ENCODE data around the gene SYNRG.
A peak's percentile ranks its signal among the peaks of the same experiment; 100 is the strongest.

Gene SYNRG, protein sequence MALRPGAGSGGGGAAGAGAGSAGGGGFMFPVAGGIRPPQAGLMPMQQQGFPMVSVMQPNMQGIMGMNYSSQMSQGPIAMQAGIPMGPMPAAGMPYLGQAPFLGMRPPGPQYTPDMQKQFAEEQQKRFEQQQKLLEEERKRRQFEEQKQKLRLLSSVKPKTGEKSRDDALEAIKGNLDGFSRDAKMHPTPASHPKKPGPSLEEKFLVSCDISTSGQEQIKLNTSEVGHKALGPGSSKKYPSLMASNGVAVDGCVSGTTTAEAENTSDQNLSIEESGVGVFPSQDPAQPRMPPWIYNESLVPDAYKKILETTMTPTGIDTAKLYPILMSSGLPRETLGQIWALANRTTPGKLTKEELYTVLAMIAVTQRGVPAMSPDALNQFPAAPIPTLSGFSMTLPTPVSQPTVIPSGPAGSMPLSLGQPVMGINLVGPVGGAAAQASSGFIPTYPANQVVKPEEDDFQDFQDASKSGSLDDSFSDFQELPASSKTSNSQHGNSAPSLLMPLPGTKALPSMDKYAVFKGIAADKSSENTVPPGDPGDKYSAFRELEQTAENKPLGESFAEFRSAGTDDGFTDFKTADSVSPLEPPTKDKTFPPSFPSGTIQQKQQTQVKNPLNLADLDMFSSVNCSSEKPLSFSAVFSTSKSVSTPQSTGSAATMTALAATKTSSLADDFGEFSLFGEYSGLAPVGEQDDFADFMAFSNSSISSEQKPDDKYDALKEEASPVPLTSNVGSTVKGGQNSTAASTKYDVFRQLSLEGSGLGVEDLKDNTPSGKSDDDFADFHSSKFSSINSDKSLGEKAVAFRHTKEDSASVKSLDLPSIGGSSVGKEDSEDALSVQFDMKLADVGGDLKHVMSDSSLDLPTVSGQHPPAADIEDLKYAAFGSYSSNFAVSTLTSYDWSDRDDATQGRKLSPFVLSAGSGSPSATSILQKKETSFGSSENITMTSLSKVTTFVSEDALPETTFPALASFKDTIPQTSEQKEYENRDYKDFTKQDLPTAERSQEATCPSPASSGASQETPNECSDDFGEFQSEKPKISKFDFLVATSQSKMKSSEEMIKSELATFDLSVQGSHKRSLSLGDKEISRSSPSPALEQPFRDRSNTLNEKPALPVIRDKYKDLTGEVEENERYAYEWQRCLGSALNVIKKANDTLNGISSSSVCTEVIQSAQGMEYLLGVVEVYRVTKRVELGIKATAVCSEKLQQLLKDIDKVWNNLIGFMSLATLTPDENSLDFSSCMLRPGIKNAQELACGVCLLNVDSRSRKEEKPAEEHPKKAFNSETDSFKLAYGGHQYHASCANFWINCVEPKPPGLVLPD (N-terminal part only)

DNA sequence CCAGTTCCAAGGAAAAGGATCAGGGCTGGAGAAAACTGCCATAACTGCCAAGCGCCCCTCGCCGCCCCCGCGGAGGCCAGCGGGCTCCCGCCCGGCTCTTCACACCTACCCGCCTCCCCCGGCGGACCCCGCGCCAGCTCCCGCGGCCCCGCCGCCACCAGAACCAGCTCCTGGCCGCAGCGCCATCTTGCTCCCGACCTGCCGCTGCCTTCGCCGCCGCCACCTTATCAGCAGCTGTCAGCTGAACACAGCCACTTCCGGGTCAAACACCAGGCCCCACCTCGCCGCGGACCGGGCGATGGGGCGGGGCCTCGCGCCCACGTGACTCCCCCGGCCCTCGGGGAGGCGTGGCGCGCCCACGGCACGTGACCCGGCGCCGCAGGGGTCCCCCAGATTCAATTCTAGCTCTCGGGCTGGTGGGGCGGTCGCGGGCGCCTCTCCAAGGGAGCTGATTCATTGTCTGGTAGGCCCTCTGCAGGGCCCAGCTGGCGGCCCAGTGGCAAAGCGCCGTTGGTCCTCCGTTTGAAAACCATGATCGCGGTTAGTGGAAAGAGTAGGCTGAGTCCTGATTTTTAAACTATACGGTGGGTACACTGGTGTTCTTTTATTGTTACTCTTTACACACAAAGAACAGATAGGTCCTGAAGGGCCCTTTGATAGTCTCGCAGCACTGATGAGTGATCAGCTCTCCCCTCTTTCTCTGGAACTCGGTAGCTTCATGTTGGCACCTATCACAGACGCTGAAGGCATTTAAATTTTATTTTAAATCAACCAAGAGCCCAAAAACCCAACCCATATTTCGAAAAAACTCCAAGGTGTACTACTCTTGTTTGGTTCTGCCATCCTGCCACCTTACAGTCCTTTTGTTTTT, at the start of gene SYNRG:
Gene SYNRG, minus strand, starts transcription at position 249 of the 871 bp plus-strand sequence. Its CDS starts 63 bp downstream, at position 186.
- TF ChIP-seq POLR2AphosphoS5 (IDR thresholded peaks at IDR 0.05; ENCODE audit: borderline replicate concordance, low read depth, low read length), result peak; percentile 86
- no peak for TF ChIP-seq EZH2 (IDR thresholded peaks at IDR 0.05)
- Histone ChIP-seq H3K27ac (peak within 1 kb of the TSS; percentile 92), H3K9ac (ENCODE audit: insufficient read length) (peak within 1 kb of the TSS; percentile 90), H3K36me3 (ENCODE audit: insufficient read depth, low read length) (peaks cover 35% of the 10 kb centered on the region), H3K9me3 (ENCODE audit: low read depth, low read length) (no peaks in the 10 kb centered on the region), H3K4me3 (peak within 1 kb of the TSS; percentile 85)
- peak; percentile 66 for DNase-seq (ENCODE audit: low read depth, low spot score)

DNA sequence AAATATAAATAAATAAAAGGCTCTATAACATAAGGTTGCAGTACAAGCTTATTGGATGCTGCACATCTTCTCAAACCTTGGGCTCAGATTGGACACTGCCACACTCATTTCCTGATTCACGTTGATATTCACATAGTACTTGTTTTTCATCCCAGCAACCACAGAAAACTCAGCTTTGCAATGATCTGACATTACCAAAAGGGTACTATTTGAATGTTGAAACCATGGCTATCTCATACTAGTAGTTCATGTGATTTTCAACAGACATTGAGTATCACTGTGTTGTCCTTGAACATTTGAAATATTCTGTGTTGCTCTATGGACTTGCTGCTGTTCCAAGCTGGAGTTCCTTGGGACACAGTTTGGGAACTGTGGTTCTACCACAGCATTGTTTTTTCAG, 48.0 kb upstream of the SYNRG start:
- Histone ChIP-seq H3K9me3 (ENCODE audit: low read depth, low read length) (no peaks in the 10 kb centered on the region), H3K4me3 (no peak overlapping the region), H3K9ac (ENCODE audit: insufficient read length) (no peak overlapping the region), H3K27ac (no peak overlapping the region), H3K36me3 (ENCODE audit: insufficient read depth, low read length) (no peaks in the 10 kb centered on the region)
- TF ChIP-seq EZH2 (IDR thresholded peaks at IDR 0.05) (no peak), FOXP2 (optimal IDR thresholded peaks at IDR 0.05; ENCODE audit: control extremely low read depth, extremely low read length, insufficient read depth) (no peak), POLR2AphosphoS5 (IDR thresholded peaks at IDR 0.05; ENCODE audit: borderline replicate concordance, low read depth, low read length) (no peak)
- DNase-seq (ENCODE audit: low read depth, low spot score), result no peak

DNA sequence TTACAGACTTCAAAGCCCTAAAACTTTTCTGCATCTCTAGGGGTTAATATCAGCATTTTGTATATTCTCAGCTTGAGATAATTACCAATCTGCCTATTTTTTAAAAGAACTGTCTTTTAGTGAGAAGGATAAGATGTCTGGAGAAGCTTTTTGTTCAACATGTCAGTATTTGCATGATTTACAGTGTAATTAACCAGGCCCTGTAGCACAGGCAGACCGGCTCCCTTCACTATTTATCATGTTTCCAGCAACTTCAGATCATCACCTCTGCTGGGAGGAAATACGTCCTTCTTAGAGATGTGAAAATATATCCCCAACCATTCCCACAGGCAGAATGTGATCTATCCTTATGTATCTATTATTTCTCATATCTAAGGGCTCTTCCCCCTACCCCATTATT, 42.6 kb upstream of the SYNRG start:
- no peak overlapping the region for H3K4me3 ChIP-seq
- no peak for TF ChIP-seq POLR2AphosphoS5 (IDR thresholded peaks at IDR 0.05; ENCODE audit: borderline replicate concordance, low read depth, low read length)
- TF ChIP-seq FOXP2 (optimal IDR thresholded peaks at IDR 0.05; ENCODE audit: control extremely low read depth, extremely low read length, insufficient read depth), result no peak
- no peak for TF ChIP-seq EZH2 (IDR thresholded peaks at IDR 0.05)
- DNase-seq (ENCODE audit: low read depth, low spot score), result no peak
- no peak overlapping the region for H3K27ac ChIP-seq
- no peaks in the 10 kb centered on the region for H3K9me3 ChIP-seq (ENCODE audit: low read depth, low read length)
- no peaks in the 10 kb centered on the region for H3K36me3 ChIP-seq (ENCODE audit: insufficient read depth, low read length)
- H3K9ac ChIP-seq (ENCODE audit: insufficient read length), result no peak overlapping the region

DNA sequence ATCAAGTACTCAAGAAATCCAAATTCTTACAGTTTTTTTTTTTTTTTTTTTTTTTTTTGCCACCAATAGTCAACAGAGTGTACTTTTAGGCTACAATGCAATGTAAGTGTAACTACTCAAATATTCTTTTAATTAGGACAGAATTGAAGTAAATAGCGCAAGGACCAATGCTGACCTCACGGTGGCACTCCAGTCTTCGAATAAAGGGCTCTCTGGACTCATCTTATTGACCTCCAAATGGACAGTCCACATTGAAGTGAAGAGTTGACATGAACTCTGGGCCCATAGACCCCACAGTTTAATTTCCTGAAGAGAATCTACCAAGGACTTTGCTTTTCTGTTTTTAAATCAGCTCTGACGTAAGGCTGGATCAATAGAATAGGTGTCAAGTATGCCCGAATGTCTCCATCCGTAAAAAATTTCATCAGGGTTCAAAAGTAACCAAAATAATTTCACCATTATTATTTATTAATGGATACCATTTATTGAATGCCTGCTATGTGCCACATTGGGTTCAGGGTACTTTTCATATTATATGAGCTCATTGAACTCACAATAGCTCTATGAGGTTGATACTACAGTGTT, 41.3 kb upstream of the SYNRG start:
- DNase-seq (ENCODE audit: low read depth, low spot score), result no peak
- Histone ChIP-seq H3K9ac (ENCODE audit: insufficient read length) (no peak overlapping the region), H3K9me3 (ENCODE audit: low read depth, low read length) (no peaks in the 10 kb centered on the region), H3K36me3 (ENCODE audit: insufficient read depth, low read length) (no peaks in the 10 kb centered on the region), H3K4me3 (no peak overlapping the region), H3K27ac (no peak overlapping the region)
- TF ChIP-seq EZH2 (IDR thresholded peaks at IDR 0.05) (no peak), FOXP2 (optimal IDR thresholded peaks at IDR 0.05; ENCODE audit: control extremely low read depth, extremely low read length, insufficient read depth) (no peak), POLR2AphosphoS5 (IDR thresholded peaks at IDR 0.05; ENCODE audit: borderline replicate concordance, low read depth, low read length) (no peak)

DNA sequence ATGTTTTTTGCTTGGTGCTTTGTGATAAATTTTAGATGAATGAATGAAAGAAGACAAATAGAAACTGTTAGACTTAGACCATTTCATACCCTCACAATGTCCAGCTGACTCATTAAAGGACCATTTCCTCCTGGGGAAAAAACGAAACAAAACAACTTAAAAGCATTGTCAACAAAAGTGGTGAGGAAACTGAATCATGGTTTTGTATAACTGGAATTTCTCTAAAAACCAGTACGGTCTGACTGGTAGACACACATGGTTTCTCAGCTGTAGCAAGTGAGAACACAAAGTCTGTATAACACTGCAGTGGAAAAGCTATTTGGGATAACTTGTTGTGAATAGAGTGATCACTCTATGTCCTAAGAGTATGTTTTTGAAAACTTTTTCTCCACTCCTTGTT, 39.3 kb upstream of the SYNRG start:
- TF ChIP-seq FOXP2 (optimal IDR thresholded peaks at IDR 0.05; ENCODE audit: control extremely low read depth, extremely low read length, insufficient read depth) (no peak), EZH2 (IDR thresholded peaks at IDR 0.05) (no peak), POLR2AphosphoS5 (IDR thresholded peaks at IDR 0.05; ENCODE audit: borderline replicate concordance, low read depth, low read length) (no peak)
- no peaks in the 10 kb centered on the region for H3K36me3 ChIP-seq (ENCODE audit: insufficient read depth, low read length)
- H3K9me3 ChIP-seq (ENCODE audit: low read depth, low read length), result no peaks in the 10 kb centered on the region
- no peak for DNase-seq (ENCODE audit: low read depth, low spot score)
- H3K4me3 ChIP-seq, result no peak overlapping the region
- no peak overlapping the region for H3K27ac ChIP-seq
- no peak overlapping the region for H3K9ac ChIP-seq (ENCODE audit: insufficient read length)

DNA sequence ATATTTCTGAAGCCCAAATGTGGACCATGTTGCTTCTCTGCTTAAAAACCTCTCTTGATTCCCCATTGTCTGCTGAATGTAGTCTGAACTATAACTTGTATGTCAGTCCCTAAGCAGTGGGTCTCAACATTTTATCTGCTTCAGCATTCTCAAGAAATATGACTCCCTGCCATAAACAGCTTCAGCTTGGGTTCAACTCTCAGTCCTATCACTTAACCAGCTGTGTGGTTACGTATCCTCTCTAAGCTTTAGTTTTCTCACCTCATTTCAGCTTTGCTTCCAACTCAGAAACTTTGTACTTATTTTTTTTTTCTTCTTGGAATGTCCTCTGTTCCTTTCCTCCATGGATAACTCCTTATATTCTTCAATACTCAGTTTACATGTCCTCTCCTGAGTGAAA, 38.6 kb upstream of the SYNRG start:
- TF ChIP-seq POLR2AphosphoS5 (IDR thresholded peaks at IDR 0.05; ENCODE audit: borderline replicate concordance, low read depth, low read length), result no peak
- Histone ChIP-seq H3K9ac (ENCODE audit: insufficient read length) (no peak overlapping the region), H3K36me3 (ENCODE audit: insufficient read depth, low read length) (no peaks in the 10 kb centered on the region), H3K4me3 (no peak overlapping the region), H3K27ac (no peak overlapping the region), H3K9me3 (ENCODE audit: low read depth, low read length) (no peaks in the 10 kb centered on the region)
- no peak for DNase-seq (ENCODE audit: low read depth, low spot score)

DNA sequence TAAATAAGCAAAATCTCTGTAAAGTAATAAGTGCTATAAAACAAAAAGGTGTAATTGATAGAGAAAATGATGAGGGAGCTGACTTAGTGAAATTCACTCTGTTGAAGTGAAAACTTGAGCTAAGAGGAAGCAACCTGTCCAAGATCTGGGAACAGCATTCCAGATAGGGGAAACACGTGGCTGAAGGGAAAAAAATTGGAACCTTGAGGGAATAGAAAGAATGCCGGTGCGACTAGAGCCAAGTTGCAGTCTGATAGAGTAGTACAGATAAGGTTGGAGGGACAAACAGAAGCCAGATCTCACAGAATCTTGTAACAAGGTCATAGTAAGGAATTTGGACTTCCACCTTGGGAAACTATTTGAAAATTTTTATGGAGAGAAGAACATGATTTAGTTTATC, 34.7 kb upstream of the SYNRG start:
- no peak for TF ChIP-seq FOXP2 (optimal IDR thresholded peaks at IDR 0.05; ENCODE audit: control extremely low read depth, extremely low read length, insufficient read depth)
- TF ChIP-seq EZH2 (IDR thresholded peaks at IDR 0.05), result no peak
- no peak for TF ChIP-seq POLR2AphosphoS5 (IDR thresholded peaks at IDR 0.05; ENCODE audit: borderline replicate concordance, low read depth, low read length)
- peak overlapping the region; percentile 95 for H3K9ac ChIP-seq (ENCODE audit: insufficient read length)
- H3K27ac ChIP-seq, result no peak overlapping the region
- no peaks in the 10 kb centered on the region for H3K9me3 ChIP-seq (ENCODE audit: low read depth, low read length)
- H3K36me3 ChIP-seq (ENCODE audit: insufficient read depth, low read length), result peaks cover 24% of the 10 kb centered on the region
- peak overlapping the region; percentile 93 for H3K4me3 ChIP-seq
- DNase-seq (ENCODE audit: low read depth, low spot score), result no peak

Data from SK-N-MC (cell line).